GM12801 (cell line): ENCODE results near the gene GPR37L1.

Source experiments
- TF ChIP-seq, protein P1 (sequence below): IDR thresholded peaks from one replicate; pipeline ENCODE4 v1.5.1; 2011; ENCODE audit warnings: control low read depth; ENCODE audit not compliant: insufficient read length; ENCODE audit errors: extremely low read depth

The GPR37L1 gene

DNA sequence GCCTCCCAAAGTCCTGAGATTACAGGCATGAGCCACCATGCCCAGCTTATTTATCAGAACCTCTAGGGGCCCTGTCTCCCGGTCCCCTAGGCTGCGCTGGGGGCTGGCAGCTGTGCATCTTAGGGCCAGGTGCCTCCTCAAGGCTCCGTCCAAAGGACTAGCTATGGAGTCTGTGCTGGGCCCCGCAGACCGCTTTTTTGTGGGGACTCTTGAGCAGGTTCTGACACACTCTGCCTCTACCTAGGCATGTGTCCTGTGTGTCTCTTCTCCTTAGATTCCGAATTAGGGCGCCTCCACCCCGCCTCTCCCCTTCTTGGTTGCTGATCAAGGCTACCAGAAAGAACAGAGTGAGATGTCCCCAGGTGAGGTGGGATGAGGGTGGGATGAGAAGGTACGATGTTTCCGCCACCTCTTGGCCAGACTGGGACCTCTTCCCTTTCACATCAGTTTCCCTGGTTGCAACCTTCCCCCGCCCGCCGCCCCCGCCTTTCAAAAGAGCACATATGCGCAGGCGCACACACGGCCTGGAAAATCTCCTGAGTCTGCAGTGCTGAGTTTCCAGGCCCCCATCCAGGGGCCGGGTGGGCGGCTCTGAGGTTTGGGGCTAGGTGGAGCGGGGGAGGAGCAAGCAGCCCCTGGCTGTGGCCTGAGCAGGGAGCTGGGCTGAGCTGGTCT, 42.7 kb downstream of the GPR37L1 start:
- TF ChIP-seq, protein P1, sequence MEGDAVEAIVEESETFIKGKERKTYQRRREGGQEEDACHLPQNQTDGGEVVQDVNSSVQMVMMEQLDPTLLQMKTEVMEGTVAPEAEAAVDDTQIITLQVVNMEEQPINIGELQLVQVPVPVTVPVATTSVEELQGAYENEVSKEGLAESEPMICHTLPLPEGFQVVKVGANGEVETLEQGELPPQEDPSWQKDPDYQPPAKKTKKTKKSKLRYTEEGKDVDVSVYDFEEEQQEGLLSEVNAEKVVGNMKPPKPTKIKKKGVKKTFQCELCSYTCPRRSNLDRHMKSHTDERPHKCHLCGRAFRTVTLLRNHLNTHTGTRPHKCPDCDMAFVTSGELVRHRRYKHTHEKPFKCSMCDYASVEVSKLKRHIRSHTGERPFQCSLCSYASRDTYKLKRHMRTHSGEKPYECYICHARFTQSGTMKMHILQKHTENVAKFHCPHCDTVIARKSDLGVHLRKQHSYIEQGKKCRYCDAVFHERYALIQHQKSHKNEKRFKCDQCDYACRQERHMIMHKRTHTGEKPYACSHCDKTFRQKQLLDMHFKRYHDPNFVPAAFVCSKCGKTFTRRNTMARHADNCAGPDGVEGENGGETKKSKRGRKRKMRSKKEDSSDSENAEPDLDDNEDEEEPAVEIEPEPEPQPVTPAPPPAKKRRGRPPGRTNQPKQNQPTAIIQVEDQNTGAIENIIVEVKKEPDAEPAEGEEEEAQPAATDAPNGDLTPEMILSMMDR, result no peak

DNA sequence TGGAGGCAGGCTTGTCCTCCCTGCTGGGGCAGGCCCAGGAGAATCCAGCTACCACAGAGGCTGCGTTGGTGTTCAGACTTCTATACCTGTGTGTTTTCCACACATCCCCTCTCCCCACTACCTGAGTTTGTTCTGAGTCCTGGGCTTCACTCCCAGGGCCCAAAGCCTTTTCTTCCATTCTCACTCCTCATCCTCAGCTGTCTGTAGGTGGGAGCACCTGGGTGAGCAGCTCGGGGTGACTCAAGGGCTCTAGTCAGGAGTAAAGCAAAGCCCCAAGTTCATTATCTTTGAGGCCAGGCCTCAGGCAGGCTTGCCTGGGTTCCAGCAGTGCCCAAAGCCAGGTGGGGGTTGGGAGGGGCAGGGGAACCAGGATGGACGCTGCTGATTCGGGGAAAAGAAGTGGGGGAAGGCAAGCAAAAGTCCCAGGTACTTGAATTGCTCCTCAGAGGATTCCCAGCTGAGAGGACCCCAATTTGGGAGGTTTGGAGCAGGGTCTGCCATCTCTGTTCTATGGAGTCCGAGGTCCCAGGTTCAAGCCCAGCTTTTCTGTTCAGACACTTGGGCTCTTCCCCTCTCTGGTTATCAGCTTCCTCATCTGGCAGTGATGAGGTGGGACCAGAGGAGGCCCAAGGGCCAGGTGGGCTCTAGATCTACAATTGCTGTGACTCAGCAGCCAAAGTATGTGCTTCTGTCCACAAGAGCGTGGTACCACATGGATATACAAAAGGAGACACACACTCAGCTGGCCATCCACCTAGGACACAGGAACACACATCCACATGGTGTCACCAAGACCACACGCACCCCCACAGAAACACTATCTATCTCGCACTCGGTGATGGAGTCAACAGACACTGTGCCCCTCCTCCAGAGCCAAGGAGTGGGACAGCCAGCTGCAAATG, 43.5 kb downstream of the GPR37L1 start:
- TF ChIP-seq, protein P1, result no peak

DNA sequence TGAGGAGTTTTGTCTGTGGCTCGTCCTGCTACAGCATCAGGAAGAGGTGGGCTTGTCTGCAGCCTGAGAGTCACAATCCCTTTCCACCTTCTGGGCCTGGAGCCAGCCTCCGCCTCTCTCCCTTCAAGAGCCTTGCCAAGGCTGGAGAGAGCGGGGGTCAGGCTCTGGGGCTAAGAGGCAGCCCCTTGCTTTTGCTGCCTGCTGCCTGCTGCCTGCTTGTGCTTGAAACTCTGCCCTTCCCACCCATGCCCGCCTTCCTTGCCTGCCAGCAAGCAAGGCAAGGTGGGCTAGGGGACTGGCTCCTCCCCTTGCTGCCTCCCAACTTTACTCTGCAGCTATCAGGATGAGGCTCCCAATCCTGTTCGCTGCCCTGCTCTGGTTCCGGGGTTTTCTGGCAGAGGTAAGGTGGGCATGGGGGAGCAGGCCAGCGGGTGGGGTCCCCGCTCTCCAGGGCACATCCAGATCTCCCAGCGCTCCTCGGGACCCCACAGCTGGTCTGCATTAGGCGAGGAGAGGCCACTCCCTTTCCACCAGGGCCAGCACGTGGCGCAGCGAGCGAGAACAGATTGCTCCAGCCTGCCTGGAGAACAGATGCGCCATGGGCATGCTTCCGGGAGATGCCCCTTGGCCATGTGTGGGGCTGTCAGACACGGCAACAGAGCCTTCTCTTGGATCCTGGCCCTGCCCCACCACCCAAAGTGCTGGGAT, 45.1 kb downstream of the GPR37L1 start:
- TF ChIP-seq, protein P1, result no peak

DNA sequence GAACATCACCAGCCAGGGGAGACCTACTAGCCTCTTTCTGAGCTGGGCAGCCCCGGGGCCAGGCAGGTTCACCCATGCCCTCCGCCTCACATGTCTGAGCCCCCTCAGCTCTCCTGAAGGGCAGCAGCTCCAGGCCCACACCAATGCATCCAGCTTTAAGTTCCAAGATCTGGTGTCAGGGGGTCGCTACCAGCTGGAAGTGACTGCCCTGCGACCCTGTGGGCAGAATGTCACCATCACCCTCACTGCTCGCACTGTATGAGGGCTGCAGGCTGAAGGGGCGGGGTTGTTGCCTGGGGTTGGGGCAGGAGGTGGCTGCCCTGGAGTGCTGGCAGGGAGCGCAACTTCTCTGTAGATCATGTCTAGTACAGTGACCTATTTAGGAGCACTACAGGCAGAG, 46.1 kb downstream of the GPR37L1 start:
- TF ChIP-seq, protein P1, result no peak

DNA sequence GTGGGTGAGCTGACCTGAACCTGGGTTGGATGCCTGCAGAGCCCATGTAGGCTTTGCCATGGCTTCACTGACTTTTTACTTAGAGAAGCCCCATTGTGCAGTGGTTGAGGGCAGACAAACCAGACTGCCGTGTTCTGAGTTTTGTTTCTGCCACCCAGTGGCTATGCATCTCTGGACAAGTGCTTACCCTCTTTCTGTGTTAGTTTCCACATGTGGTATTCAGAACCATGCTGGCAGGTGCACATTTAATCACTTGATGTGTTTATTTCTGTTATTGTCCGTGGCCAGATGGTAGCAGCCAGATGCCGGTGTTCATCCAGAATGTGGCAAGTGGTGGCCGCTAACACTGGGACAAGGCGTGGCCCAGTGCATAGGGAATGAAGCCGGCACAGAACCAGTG, 48.0 kb downstream of the GPR37L1 start:
- TF ChIP-seq, protein P1, result no peak

DNA sequence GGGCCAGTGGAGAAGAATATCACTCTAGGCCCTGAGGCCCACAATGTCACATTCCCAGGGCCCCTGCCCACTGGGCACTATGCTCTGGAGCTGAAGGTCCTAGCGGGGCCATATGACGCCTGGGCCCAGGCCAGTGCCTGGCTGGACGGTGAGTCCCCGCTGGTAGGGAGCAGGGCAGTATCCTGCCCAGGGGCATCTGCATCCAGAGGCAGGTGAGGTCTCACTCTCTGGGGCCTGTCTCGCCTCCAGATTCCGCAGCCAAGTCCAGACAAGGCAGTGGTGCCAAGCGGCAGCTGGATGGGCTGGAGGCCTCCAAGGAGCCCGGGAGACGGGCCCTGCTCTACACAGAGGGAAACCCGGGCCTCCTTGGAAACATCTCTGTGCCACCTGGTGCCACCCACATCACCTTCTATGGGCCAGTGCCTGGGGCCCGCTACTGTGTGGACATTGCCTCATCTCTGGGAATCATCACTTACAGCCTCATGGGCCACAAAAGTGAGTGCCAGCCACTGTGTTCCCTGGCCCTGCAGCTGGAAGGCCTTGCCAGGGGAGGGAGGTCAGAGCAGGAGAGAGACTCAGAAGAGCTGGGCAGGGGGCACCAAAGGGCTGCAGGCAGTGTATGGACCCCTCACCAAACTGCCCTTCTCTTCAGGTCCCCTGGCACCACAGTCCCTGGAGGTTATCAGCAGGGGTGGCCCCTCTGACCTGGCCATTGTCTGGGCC, 48.7 kb downstream of the GPR37L1 start:
- TF ChIP-seq, protein P1, result no peak

DNA sequence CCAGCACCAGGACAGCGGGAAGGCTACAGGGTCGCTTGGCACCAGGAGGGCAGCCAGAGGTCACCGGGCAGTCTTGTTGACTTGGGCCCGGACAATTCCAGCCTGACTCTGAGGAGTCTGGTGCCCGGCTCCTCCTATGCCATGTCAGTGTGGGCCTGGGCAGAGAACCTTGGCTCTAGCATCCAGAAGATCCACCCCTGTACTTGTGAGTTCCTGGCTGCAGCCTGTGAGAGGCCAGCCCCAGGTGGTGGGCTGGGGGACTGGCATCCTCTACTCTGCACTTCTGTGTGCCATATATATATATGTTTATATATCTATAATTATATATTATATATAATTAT, 49.3 kb downstream of the GPR37L1 start:
- TF ChIP-seq, protein P1, result no peak
